HCT116 (cell line): ENCODE data around the gene TNIK. TPM values are rescaled to one million over a fixed set of nuclear protein-coding genes. Genes with fewer than 3 reads are reported as not detected.

ENCODE experiments used
- ATAC-seq: fragments of 200-7000 bp; cut with Tn5 transposase; 2 replicates; pipeline ENCODE4 v1.9.1; 2020; ENCODE audit warnings: mild to moderate bottlenecking, moderate library complexity
- BruUV-seq: library from RNA; stranded (reverse); fragments of 400-500 nt; replicated peaks from 2 replicates; lab custom pipeline; 2021; lab: Mats Ljungman, UMichigan
- CTCF ChIA-PET: fragments of 300-600 bp; sonication (Branson Sonifier 250); formaldehyde crosslinking; loops from one replicate; lab custom pipeline; 2021; ENCODE audit warnings: antibody characterized with exemption; lab: Charles Lee
- POLR2A ChIA-PET: fragments of 300-600, 350-600 bp; sonication (Branson Sonifier 250); formaldehyde crosslinking; loops from one replicate; lab custom pipeline; 2021; ENCODE audit warnings: antibody characterized with exemption; lab: Charles Lee
- RAD21 ChIA-PET, 2 experiments: fragments of 300-600 bp; sonication (Branson Sonifier 250); formaldehyde crosslinking; loops; one replicate each; lab custom pipeline; 2023; ENCODE audit warnings: low total read pairs in 2 of 2; ENCODE audit not compliant: uncharacterized antibody in 2 of 2, unreplicated experiment in 2 of 2, low non-redundant PET in 1 of 2; lab: Charles Lee
- DNase-seq: peaks from one replicate; pipeline ENCODE4 v3.0.0-alpha.2; 2010; ENCODE audit warnings: low read depth, low spot score
- H2AFZ ChIP-seq: fragments of 200-600 bp; shearing (Covaris generic), sonication (generic); 2 replicates; pipeline ENCODE4 v1.6.1; 2017; ENCODE audit warnings: low read depth, mixed run types, mixed read lengths, antibody characterized with exemption, low read length; ENCODE audit not compliant: poor library complexity, severe bottlenecking
- H3K27ac ChIP-seq: 2 replicates; pipeline ENCODE4 v1.5.1; 2012; ENCODE audit warnings: low read depth, low read length
- H3K27me3 ChIP-seq: fragments of 200-600 bp; sonication (generic); 2 replicates; pipeline ENCODE4 v1.6.1; 2016; ENCODE audit warnings: mixed run types, low read length, mixed read lengths; ENCODE audit not compliant: insufficient read depth
- H3K36me3 ChIP-seq, 2 experiments: fragments of 200-500 bp in 1 of 2; fragments of 200-600 bp in 1 of 2; sonication (Bioruptor generic) in 1 of 2; sonication (generic) in 1 of 2; 2 replicates each; pipeline versions ENCODE4 v1.5.1 to v1.6.1; 2014 to 2016; ENCODE audit warnings: low read length in 2 of 2, inconsistent platforms in 1 of 2, mixed read lengths in 1 of 2, mixed run types in 1 of 2; ENCODE audit not compliant: insufficient read depth in 2 of 2, control insufficient read depth in 1 of 2
- H3K4me1 ChIP-seq, 2 experiments: fragments of 200-600 bp in 1 of 2; sonication (generic) in 1 of 2; 2 replicates each; pipeline versions ENCODE4 v1.5.1 to v1.6.1; 2012 to 2017; ENCODE audit warnings: low read length in 2 of 2, inconsistent platforms in 1 of 2, mild to moderate bottlenecking in 1 of 2, mixed read lengths in 1 of 2, mixed run types in 1 of 2, moderate library complexity in 1 of 2; ENCODE audit not compliant: insufficient read depth in 2 of 2, control insufficient read depth in 1 of 2
- H3K4me2 ChIP-seq: fragments of 200-600 bp; sonication (generic); 2 replicates; pipeline ENCODE4 v1.6.1; 2017; ENCODE audit warnings: mixed run types, low read length, mixed read lengths
- H3K4me3 ChIP-seq, 2 experiments: fragments of 200-600 bp in 1 of 2; sonication (generic) in 1 of 2; replicated peaks in 1 of 2; 2 replicates each; pipeline ENCODE4 v1.5.1; 2011 to 2016; ENCODE audit warnings: low read length in 2 of 2, control low read depth in 1 of 2, low read depth in 1 of 2, mild to moderate bottlenecking in 1 of 2, mixed read lengths in 1 of 2, mixed run types in 1 of 2
- H3K79me2 ChIP-seq: fragments of 200-600 bp; sonication (generic); 2 replicates; pipeline ENCODE4 v1.6.1; 2017; ENCODE audit warnings: mild to moderate bottlenecking, mixed run types, low read length, moderate library complexity, mixed read lengths; ENCODE audit not compliant: insufficient read depth
- H3K9ac ChIP-seq: fragments of 200-600 bp; sonication (generic); 2 replicates; pipeline ENCODE4 v1.6.1; 2016; ENCODE audit warnings: low read length, mixed read lengths
- H3K9me2 ChIP-seq: fragments of 200-600 bp; sonication (generic), shearing (Covaris generic); 2 replicates; pipeline ENCODE4 v1.6.1; 2017; ENCODE audit warnings: mixed run types, mild to moderate bottlenecking, moderate library complexity; ENCODE audit not compliant: insufficient read depth
- H3K9me3 ChIP-seq, 2 experiments: fragments of 200-500 bp in 1 of 2; fragments of 200-600 bp in 1 of 2; sonication (Bioruptor generic) in 1 of 2; sonication (generic) in 1 of 2; 2 replicates each; pipeline ENCODE4 v1.6.1; 2014 to 2017; ENCODE audit warnings: low read length in 2 of 2, mixed read lengths in 2 of 2, inconsistent platforms in 1 of 2, low read depth in 1 of 2, mild to moderate bottlenecking in 1 of 2, mixed run types in 1 of 2, moderate library complexity in 1 of 2; ENCODE audit not compliant: control insufficient read depth in 1 of 2, insufficient read depth in 1 of 2
- H4K20me1 ChIP-seq: fragments of 200-600 bp; sonication (generic), shearing (Covaris generic); 2 replicates; pipeline ENCODE4 v1.6.1; 2017; ENCODE audit warnings: mixed run types, mild to moderate bottlenecking, moderate library complexity; ENCODE audit not compliant: insufficient read depth
- CBX3 ChIP-seq: IDR thresholded peaks from 2 replicates; pipeline ENCODE4 v1.6.1; 2012; ENCODE audit warnings: low read depth
- CEBPB ChIP-seq: IDR thresholded peaks from 2 replicates; pipeline ENCODE4 v1.6.1; 2012; ENCODE audit warnings: low read depth
- EGR1 ChIP-seq: IDR thresholded peaks from 2 replicates; pipeline ENCODE4 v1.6.1; 2012; ENCODE audit warnings: low read depth
- ELF1 ChIP-seq: IDR thresholded peaks from 2 replicates; pipeline ENCODE4 v1.6.1; 2012; ENCODE audit warnings: low read depth, borderline replicate concordance
- FOSL1 ChIP-seq: IDR thresholded peaks from 2 replicates; pipeline ENCODE4 v1.6.1; 2012; ENCODE audit warnings: low read depth
- JUND ChIP-seq: IDR thresholded peaks from 2 replicates; pipeline ENCODE4 v1.6.1; 2012
- POLR2AphosphoS5 ChIP-seq: IDR thresholded peaks from 2 replicates; pipeline ENCODE4 v1.6.1; 2011; ENCODE audit warnings: mild to moderate bottlenecking, low read depth, low read length, moderate library complexity
- RAD21 ChIP-seq: IDR thresholded peaks from 2 replicates; pipeline ENCODE4 v1.6.1; 2012; ENCODE audit warnings: low read depth, mild to moderate bottlenecking
- SIN3A ChIP-seq: IDR thresholded peaks from 2 replicates; pipeline ENCODE4 v1.6.1; 2012; ENCODE audit warnings: low read depth
- SP1 ChIP-seq: IDR thresholded peaks from 2 replicates; pipeline ENCODE4 v1.6.1; 2012; ENCODE audit warnings: low read depth
- SRF ChIP-seq: IDR thresholded peaks from 2 replicates; pipeline ENCODE4 v1.6.1; 2012; ENCODE audit warnings: low read depth
- TCF7L2 ChIP-seq: IDR thresholded peaks from 2 replicates; pipeline ENCODE4 v1.7.0; 2011; ENCODE audit warnings: borderline replicate concordance, inconsistent platforms; ENCODE audit not compliant: insufficient read depth, insufficient read length; ENCODE audit errors: extremely low read depth
- YY1 ChIP-seq: IDR thresholded peaks from 2 replicates; pipeline ENCODE4 v1.6.1; 2011; ENCODE audit warnings: low read length, low read depth, moderate library complexity, mild to moderate bottlenecking; ENCODE audit not compliant: insufficient replicate concordance; ENCODE audit errors: extremely low read depth
- ZFX ChIP-seq: fragments of 450-650 bp; IDR thresholded peaks from 2 replicates; pipeline ENCODE4 v1.6.1; 2017
- ZNF274 ChIP-seq: fragments of 200-500 bp; sonication (Bioruptor generic); IDR thresholded peaks from 2 replicates; pipeline ENCODE4 v1.6.1; 2014; ENCODE audit warnings: mild to moderate bottlenecking, low read depth, low read length, inconsistent platforms
- intact Hi-C: fragments of 100-400 bp; cut with micrococcal nuclease; formaldehyde crosslinking; loops from 2 replicates; pipeline ENCODE4 v1.10.0; 2022
- total RNA-seq: library from RNA; stranded (reverse); gene quantifications from one replicate; pipeline ENCODE4 v1.2.1, GENCODE V29; 2021; ENCODE audit not compliant: unreplicated experiment
- TF ChIP-seq, protein P1 (sequence below): IDR thresholded peaks from 2 replicates; pipeline ENCODE4 v1.6.1; 2012; ENCODE audit warnings: low read depth
- TF ChIP-seq, protein P2 (sequence below), 3 experiments: fragments of 200-600 bp in 1 of 3; sonication (generic) in 1 of 3; IDR thresholded peaks in 2 of 3; conservative IDR thresholded peaks in 1 of 3; 2 replicates each; pipeline ENCODE4 v1.5.1; 2012 to 2017; ENCODE audit warnings: low read depth in 2 of 3, low read length in 2 of 3, antibody characterized with exemption in 1 of 3, borderline replicate concordance in 1 of 3, control low read depth in 1 of 3, mild to moderate bottlenecking in 1 of 3, mixed read lengths in 1 of 3, mixed run types in 1 of 3, moderate library complexity in 1 of 3; ENCODE audit not compliant: insufficient read depth in 1 of 3

TNIK gene
- total RNA-seq, 1 experiment from 2014 or later = 24.1 TPM

DNA sequence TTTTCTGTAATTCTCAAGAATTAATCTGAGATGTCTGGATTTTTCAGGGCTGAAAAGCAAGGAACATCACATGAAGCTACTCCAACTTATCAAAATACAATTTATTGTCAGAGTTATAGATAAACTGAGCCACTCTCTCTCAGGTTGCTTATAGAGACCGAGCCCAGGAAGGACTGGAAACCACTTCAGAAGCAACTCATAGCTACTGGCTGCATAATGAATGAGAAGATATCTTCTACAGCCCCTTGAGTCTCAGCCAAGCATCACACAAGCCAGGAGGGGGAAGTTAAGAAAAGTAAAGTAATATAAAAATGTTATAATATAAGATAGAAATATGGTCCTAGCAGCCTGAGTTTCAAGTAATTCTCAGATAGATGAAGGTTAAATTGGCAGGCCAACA is 186.0 kb downstream of the TNIK start:
- TF ChIP-seq ELF1 (no peak), RAD21 (no peak), YY1 (no peak), ZNF274 (no peak), SIN3A (no peak), SRF (no peak), ZFX (no peak), JUND (no peak)
- TF ChIP-seq, all 23 proteins: peak for 0
- Histone ChIP-seq H3K9me3 (no peaks in the 10 kb centered on the region), H3K4me2 (no peak overlapping the region), H3K9me2 (no peaks in the 10 kb centered on the region), H3K27ac (no peak overlapping the region), H2AFZ (no peak overlapping the region), H4K20me1 (no peaks in the 10 kb centered on the region), H3K9ac (no peak overlapping the region), H3K4me3 (no peak overlapping the region), H3K36me3 (no peaks in the 10 kb centered on the region), H3K79me2 (no peaks in the 10 kb centered on the region), H3K27me3 (no peaks in the 10 kb centered on the region), H3K4me1 (peaks cover 0 to 4% of the 10 kb centered on the region in 2 experiments; a peak in 1 of 4 replicates)
- intact Hi-C loops = no loop called here
- CTCF ChIA-PET = no interaction called here
- no peak for ATAC-seq
- RAD21 ChIA-PET = no interaction called here
- no peak for DNase-seq
- POLR2A ChIA-PET = no interaction called here
- BruUV-seq = no TSS peak

GRCh38 chr3:171270541-171270940 is 189.7 kb downstream of the TNIK start:
- DNase-seq (no peak), ATAC-seq (no peak)
- no peak overlapping the region for H3K27ac ChIP-seq
- H3K36me3 ChIP-seq = no peaks in the 10 kb centered on the region
- BruUV-seq = no TSS peak
- no peaks in the 10 kb centered on the region for H3K4me1 ChIP-seq
- no peaks in the 10 kb centered on the region for H3K9me2 ChIP-seq
- no peaks in the 10 kb centered on the region for H3K27me3 ChIP-seq
- intact Hi-C loops = no loop called here
- POLR2A ChIA-PET = no interaction called here
- no peak overlapping the region for H2AFZ ChIP-seq
- no peaks in the 10 kb centered on the region for H3K9me3 ChIP-seq
- H3K4me3 ChIP-seq = no peak overlapping the region
- H3K4me2 ChIP-seq = no peak overlapping the region
- RAD21 ChIA-PET = no interaction called here
- H3K79me2 ChIP-seq = no peaks in the 10 kb centered on the region
- H3K9ac ChIP-seq = no peak overlapping the region
- H4K20me1 ChIP-seq = no peaks in the 10 kb centered on the region
- CTCF ChIA-PET = no interaction called here
- TF ChIP-seq CBX3 (no peak), POLR2AphosphoS5 (no peak), FOSL1 (no peak), ZNF274 (no peak), SP1 (no peak), TCF7L2 (no peak), ELF1 (no peak), JUND (no peak), ZFX (no peak), CEBPB (no peak), EGR1 (no peak), SRF (no peak)
- TF ChIP-seq, protein P1, sequence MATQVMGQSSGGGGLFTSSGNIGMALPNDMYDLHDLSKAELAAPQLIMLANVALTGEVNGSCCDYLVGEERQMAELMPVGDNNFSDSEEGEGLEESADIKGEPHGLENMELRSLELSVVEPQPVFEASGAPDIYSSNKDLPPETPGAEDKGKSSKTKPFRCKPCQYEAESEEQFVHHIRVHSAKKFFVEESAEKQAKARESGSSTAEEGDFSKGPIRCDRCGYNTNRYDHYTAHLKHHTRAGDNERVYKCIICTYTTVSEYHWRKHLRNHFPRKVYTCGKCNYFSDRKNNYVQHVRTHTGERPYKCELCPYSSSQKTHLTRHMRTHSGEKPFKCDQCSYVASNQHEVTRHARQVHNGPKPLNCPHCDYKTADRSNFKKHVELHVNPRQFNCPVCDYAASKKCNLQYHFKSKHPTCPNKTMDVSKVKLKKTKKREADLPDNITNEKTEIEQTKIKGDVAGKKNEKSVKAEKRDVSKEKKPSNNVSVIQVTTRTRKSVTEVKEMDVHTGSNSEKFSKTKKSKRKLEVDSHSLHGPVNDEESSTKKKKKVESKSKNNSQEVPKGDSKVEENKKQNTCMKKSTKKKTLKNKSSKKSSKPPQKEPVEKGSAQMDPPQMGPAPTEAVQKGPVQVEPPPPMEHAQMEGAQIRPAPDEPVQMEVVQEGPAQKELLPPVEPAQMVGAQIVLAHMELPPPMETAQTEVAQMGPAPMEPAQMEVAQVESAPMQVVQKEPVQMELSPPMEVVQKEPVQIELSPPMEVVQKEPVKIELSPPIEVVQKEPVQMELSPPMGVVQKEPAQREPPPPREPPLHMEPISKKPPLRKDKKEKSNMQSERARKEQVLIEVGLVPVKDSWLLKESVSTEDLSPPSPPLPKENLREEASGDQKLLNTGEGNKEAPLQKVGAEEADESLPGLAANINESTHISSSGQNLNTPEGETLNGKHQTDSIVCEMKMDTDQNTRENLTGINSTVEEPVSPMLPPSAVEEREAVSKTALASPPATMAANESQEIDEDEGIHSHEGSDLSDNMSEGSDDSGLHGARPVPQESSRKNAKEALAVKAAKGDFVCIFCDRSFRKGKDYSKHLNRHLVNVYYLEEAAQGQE = no peak
- TF ChIP-seq, protein P2, sequence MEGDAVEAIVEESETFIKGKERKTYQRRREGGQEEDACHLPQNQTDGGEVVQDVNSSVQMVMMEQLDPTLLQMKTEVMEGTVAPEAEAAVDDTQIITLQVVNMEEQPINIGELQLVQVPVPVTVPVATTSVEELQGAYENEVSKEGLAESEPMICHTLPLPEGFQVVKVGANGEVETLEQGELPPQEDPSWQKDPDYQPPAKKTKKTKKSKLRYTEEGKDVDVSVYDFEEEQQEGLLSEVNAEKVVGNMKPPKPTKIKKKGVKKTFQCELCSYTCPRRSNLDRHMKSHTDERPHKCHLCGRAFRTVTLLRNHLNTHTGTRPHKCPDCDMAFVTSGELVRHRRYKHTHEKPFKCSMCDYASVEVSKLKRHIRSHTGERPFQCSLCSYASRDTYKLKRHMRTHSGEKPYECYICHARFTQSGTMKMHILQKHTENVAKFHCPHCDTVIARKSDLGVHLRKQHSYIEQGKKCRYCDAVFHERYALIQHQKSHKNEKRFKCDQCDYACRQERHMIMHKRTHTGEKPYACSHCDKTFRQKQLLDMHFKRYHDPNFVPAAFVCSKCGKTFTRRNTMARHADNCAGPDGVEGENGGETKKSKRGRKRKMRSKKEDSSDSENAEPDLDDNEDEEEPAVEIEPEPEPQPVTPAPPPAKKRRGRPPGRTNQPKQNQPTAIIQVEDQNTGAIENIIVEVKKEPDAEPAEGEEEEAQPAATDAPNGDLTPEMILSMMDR (IDR thresholded peaks at IDR 0.05 in 2 of 3, conservative IDR thresholded peaks at IDR 0.05 in 1 of 3; ENCODE audit: borderline replicate concordance in 1 of 3, insufficient read depth in 1 of 3, low read depth in 2 of 3, low read length in 2 of 3) = no peak
